Measurements from ENCODE around the gene FGD2.

GRCh38 chr6:37032239-37032638 lies 26.8 kb downstream of the FGD2 start:
- TF ChIP-seq CTCF (IDR thresholded peaks at IDR 0.05) (no peak), POLR2A (IDR thresholded peaks at IDR 0.05) (no peak), POLR2AphosphoS5 (IDR thresholded peaks at IDR 0.05) (no peak)

Data from transverse colon (tissue), 4 donors.